Ramos (cell line): ENCODE data around the gene WDR36.

Experiments used
- in situ Hi-C: fragments of 300-500 bp; cut with MboI; formaldehyde crosslinking; loops from one replicate; pipeline ENCODE4 v1.14.3; 2022; ENCODE audit warnings: low sequenced_read_pairs; ENCODE audit not compliant: unreplicated experiment

Gene WDR36

DNA sequence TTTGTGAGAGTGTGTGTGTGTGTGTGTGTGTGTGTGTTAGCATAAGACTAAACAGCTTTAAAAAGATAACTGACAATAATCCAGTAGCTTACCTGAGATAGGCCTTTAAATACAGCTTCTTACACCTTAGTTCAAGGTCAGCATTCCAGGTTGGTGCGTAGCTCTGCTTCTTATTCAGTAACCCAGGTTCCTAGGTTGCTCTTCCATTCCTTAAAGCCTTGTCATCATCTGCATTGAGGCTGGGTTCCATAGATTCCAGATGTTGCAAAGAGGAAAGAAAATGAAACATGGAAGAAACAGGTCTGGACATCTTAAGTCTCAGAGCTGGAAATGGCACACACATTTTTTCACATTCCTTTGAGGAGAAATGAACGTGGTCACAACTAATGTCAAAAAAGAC is 78.1 kb downstream of the WDR36 start:
- in situ Hi-C loops, result loop anchor here (25.0 kb wide), 1 partner anchor 967 kb away; no protein-coding TSS in a partner anchor

DNA sequence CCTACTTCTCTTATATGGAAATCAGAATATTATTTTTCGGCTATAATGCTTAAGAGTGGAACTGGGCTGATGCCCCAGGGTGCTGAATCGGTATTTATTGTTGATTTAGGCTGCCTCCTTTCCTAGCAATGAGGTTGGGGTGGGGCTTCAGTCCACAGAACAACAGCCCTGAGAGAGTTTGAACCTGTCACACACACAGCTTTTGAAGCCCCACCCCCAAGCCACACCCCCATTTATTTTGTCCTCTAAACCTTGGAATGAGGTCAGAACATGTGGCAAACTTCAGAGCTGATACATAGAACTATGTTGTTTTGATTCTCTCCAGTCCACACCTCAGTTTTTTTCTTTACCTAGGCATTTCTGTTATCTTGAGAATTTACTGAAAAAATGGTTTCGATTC is 80.4 kb downstream of the WDR36 start:
- in situ Hi-C loops, result loop anchor here (25.0 kb wide), 1 partner anchor 965 kb away; no protein-coding TSS in a partner anchor

DNA sequence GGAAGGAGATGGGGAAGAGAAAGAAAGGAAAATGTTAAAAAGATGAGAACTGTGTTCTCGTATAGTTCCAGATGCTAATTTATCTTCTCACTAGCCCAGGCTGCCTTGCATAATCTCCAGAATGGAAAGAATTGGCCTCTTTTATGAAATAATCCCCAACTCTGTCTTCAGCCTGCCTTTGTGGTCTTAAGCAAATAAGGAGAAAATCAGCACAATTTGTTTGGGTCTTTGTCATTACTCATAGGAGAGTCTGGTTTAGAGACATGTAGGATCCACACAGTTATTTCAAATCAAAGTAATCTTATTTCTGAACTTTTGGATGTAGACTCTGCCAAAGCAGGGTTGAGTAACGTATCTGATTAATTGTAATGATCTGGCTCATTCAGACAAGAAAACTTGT is 81.3 kb downstream of the WDR36 start:
- in situ Hi-C loops, result loop anchor here (25.0 kb wide), 1 partner anchor 964 kb away; no protein-coding TSS in a partner anchor
